GM23248 (cell line): ENCODE data around the gene SCN9A. TPM values are rescaled to one million over a fixed set of nuclear protein-coding genes. Genes with fewer than 3 reads are reported as not detected.
A peak's percentile ranks its signal among the peaks of the same experiment; 100 is the strongest.

Experiments
- DNase-seq: peaks from one replicate; pipeline ENCODE4 v3.0.0-alpha.2; 2015
- H2AFZ ChIP-seq: fragments of 200-600 bp; sonication (generic); 2 replicates; pipeline ENCODE4 v1.6.1; 2016; ENCODE audit warnings: antibody characterized with exemption
- H3F3A ChIP-seq: fragments of 200-600 bp; sonication (generic); 2 replicates; pipeline ENCODE4 v1.6.1; 2016; ENCODE audit warnings: mild to moderate bottlenecking, antibody characterized with exemption, mixed run types; ENCODE audit not compliant: insufficient read depth
- H3K27ac ChIP-seq: fragments of 200-600 bp; sonication (generic); 2 replicates; pipeline ENCODE4 v1.5.1; 2016; ENCODE audit warnings: mild to moderate bottlenecking
- H3K27me3 ChIP-seq: fragments of 200-600 bp; sonication (generic); replicated peaks from 2 replicates; pipeline ENCODE4 v1.6.1; 2016; ENCODE audit warnings: mild to moderate bottlenecking; ENCODE audit not compliant: insufficient read depth
- H3K36me3 ChIP-seq: fragments of 200-600 bp; sonication (generic); 2 replicates; pipeline ENCODE4 v1.6.1; 2016; ENCODE audit warnings: low read depth, mild to moderate bottlenecking
- H3K4me1 ChIP-seq: fragments of 200-600 bp; sonication (generic); 2 replicates; pipeline ENCODE4 v1.6.1; 2016; ENCODE audit warnings: mild to moderate bottlenecking; ENCODE audit not compliant: insufficient read depth
- H3K4me2 ChIP-seq: fragments of 200-600 bp; sonication (generic); one replicate; pipeline ENCODE4 v1.6.1; 2016; ENCODE audit warnings: mild to moderate bottlenecking; ENCODE audit not compliant: unreplicated experiment
- H3K4me3 ChIP-seq: fragments of 200-600 bp; sonication (generic); 2 replicates; pipeline ENCODE4 v1.5.1; 2016; ENCODE audit warnings: mild to moderate bottlenecking
- H3K79me2 ChIP-seq: fragments of 200-600 bp; sonication (generic); 2 replicates; pipeline ENCODE4 v1.6.1; 2016; ENCODE audit warnings: mild to moderate bottlenecking; ENCODE audit not compliant: insufficient read depth
- H3K9ac ChIP-seq: fragments of 200-600 bp; sonication (generic); 2 replicates; pipeline ENCODE4 v1.6.1; 2016; ENCODE audit warnings: mild to moderate bottlenecking
- H3K9me2 ChIP-seq: fragments of 200-600 bp; sonication (generic); 2 replicates; pipeline ENCODE4 v1.6.1; 2016; ENCODE audit warnings: mixed run types, mild to moderate bottlenecking, moderate library complexity; ENCODE audit not compliant: insufficient read depth
- H3K9me3 ChIP-seq: fragments of 200-600 bp; sonication (generic); one replicate; pipeline ENCODE4 v1.6.1; 2017; ENCODE audit warnings: low read depth
- H4K20me1 ChIP-seq: fragments of 200-600 bp; sonication (generic); 2 replicates; pipeline ENCODE4 v1.6.0; 2016; ENCODE audit not compliant: insufficient read depth
- EZH2 ChIP-seq: fragments of 200-600 bp; sonication (generic); IDR thresholded peaks from 2 replicates; pipeline ENCODE4 v1.6.1; 2018; ENCODE audit warnings: antibody characterized with exemption, mild to moderate bottlenecking; ENCODE audit not compliant: insufficient read depth, poor library complexity, severe bottlenecking
- EZH2phosphoT487 ChIP-seq: fragments of 200-600 bp; sonication (generic); IDR thresholded peaks from 2 replicates; pipeline ENCODE4 v1.6.1; 2018; ENCODE audit warnings: antibody characterized with exemption, moderate library complexity, mild to moderate bottlenecking, low read depth; ENCODE audit not compliant: insufficient read depth
- WGBS, 2 experiments: methylation state at CpG; one replicate each; pipeline ENCODE4 v1.1.6; 2015 to 2017; ENCODE audit warnings: low lambda C conversion rate in 2 of 2, low coverage in 1 of 2; ENCODE audit errors: missing lambda C conversion rate in 2 of 2; 5-methylcytosine and 5-hydroxymethylcytosine counted together
- in situ Hi-C: fragments of 300-500 bp; cut with MboI; formaldehyde crosslinking; loops from 2 replicates; pipeline ENCODE4 v1.15.0; 2020
- polyA plus RNA-seq: library from polyadenylated mRNA; unstranded; fragments of >200 nt; fragmentation: Nextera tagmentation; extraction: Ambion mirVana; gene quantifications from 2 replicates; pipeline ENCODE4 v1.2.1, GENCODE V29; 2016
- total RNA-seq: library from RNA; depleted of rRNA; stranded (reverse); fragments of >200 nt; shearing (Covaris generic); gene quantifications from 2 replicates; pipeline ENCODE4 v1.2.3, GENCODE V29; 2014

The SCN9A gene
- total and polyA plus RNA-seq, 2 experiments from 2014 or later = 7.2 to 8.3 TPM

DNA sequence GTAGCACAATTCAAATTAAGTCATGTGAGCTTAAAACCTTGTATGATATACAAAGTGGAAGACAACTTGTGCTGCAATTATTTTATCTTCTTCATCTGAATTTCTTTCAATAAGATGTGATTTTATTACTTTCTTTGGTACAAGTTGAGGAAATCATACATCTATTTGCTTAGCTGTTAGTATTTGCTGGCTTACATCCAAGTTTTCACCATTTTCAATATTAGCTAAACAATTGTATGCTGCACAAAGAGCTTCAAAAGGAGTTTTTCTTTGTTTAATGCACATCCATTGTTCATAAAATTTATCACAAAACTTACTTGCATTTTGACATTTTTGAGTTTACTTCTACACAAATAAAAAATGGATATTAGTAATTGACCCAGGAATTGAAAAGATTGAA lies 40.9 kb downstream of the SCN9A start:
- no peak overlapping the region for H3K4me2 ChIP-seq
- no peaks in the 10 kb centered on the region for H4K20me1 ChIP-seq
- TF ChIP-seq EZH2 = no peak
- TF ChIP-seq EZH2phosphoT487 = no peak
- in situ Hi-C loops = no loop called here
- no peak overlapping the region for H2AFZ ChIP-seq
- peaks cover 16% of the 10 kb centered on the region; the same call in 1 of the 2 replicates for H3F3A ChIP-seq
- peaks cover 14% of the 10 kb centered on the region for H3K4me1 ChIP-seq
- no peaks in the 10 kb centered on the region for H3K27me3 ChIP-seq
- no peaks in the 10 kb centered on the region for H3K79me2 ChIP-seq
- no peak overlapping the region for H3K9ac ChIP-seq
- H3K9me2 ChIP-seq = 0 out of 2 replicates have a peak, but pooled peaks cover 3% of the 10 kb centered on the region
- no peak for DNase-seq
- no peaks in the 10 kb centered on the region for H3K36me3 ChIP-seq
- H3K9me3 ChIP-seq = no peaks in the 10 kb centered on the region
- H3K4me3 ChIP-seq = no peak overlapping the region
- no peak overlapping the region for H3K27ac ChIP-seq

- Histone ChIP-seq H3K27ac (no peak overlapping the region), H3K9ac (no peak overlapping the region), H3K9me2 (0 out of 2 replicates have a peak, but pooled peaks cover 3% of the 10 kb centered on the region), H4K20me1 (no peaks in the 10 kb centered on the region), H3K4me1 (peaks cover 14% of the 10 kb centered on the region), H3F3A (peaks cover 16% of the 10 kb centered on the region; the same call in 1 of the 2 replicates), H2AFZ (no peak overlapping the region), H3K36me3 (no peaks in the 10 kb centered on the region), H3K79me2 (no peaks in the 10 kb centered on the region), H3K9me3 (no peaks in the 10 kb centered on the region), H3K4me2 (no peak overlapping the region), H3K4me3 (no peak overlapping the region), H3K27me3 (no peaks in the 10 kb centered on the region)
- DNase-seq = peak; percentile 59
- no peak for TF ChIP-seq EZH2
- TF ChIP-seq EZH2phosphoT487 = no peak
- in situ Hi-C loops = no loop called here
- 59 to 69% methylated on average over 2 of the region's 2 CpGs for WGBS, 2 experiments
Measured at GRCh38 chr2:166333801-166334200, 41.9 kb downstream of the SCN9A start.

DNA sequence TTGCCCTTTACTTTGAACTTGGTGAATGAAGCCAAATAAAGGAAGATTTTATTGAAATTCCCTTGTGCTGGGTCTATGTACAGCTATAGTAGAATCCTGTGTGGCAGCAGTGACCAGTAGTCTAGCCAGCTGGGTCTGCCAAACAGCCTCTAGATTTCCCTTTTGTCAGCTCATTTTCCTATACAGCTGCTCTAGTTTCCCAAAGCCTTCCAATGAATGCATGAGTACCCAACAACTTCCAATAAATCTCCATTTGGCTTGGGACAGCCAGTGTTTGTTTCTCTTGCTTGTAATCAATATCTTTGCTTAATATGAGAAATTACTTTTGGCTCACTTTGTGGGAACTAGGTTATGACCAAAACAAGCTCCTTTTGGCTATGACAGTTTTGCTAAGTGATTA lies 43.6 kb downstream of the SCN9A start:
- H3K9me3 ChIP-seq = no peaks in the 10 kb centered on the region
- peaks cover 14% of the 10 kb centered on the region for H3K4me1 ChIP-seq
- H3K27ac ChIP-seq = no peak overlapping the region

GRCh38 chr2:166331468-166331867 lies 44.3 kb downstream of the SCN9A start:
- no peak overlapping the region for H3K27ac ChIP-seq
- H3K4me3 ChIP-seq = no peak overlapping the region
- H3K9ac ChIP-seq = no peak overlapping the region
- no peaks in the 10 kb centered on the region for H3K36me3 ChIP-seq
- H3K9me2 ChIP-seq = 0 out of 2 replicates have a peak, but pooled peaks cover 3% of the 10 kb centered on the region
- H3K27me3 ChIP-seq = no peaks in the 10 kb centered on the region
- no peaks in the 10 kb centered on the region for H3K79me2 ChIP-seq
- H4K20me1 ChIP-seq = no peaks in the 10 kb centered on the region
- H3K4me1 ChIP-seq = peaks cover 14% of the 10 kb centered on the region
- 90 to 100% methylated on average over 1 of the region's 1 CpG for WGBS, 2 experiments
- H3K4me2 ChIP-seq = no peak overlapping the region
- in situ Hi-C loops = no loop called here
- no peaks in the 10 kb centered on the region for H3K9me3 ChIP-seq
- TF ChIP-seq EZH2 (no peak), EZH2phosphoT487 (no peak)
- no peak overlapping the region for H2AFZ ChIP-seq
- peaks cover 16% of the 10 kb centered on the region; the same call in 1 of the 2 replicates for H3F3A ChIP-seq
- DNase-seq = no peak

More for the DNA sequence above, 43.6 kb downstream of the SCN9A start:
- no peak overlapping the region for H3K9ac ChIP-seq
- H3K9me2 ChIP-seq = 0 out of 2 replicates have a peak, but pooled peaks cover 3% of the 10 kb centered on the region
- in situ Hi-C loops = no loop called here
- H2AFZ ChIP-seq = no peak overlapping the region
- no peaks in the 10 kb centered on the region for H3K36me3 ChIP-seq
- no peak overlapping the region for H3K4me2 ChIP-seq
- no peak for DNase-seq
- no peak for TF ChIP-seq EZH2phosphoT487
- TF ChIP-seq EZH2 = no peak
- H4K20me1 ChIP-seq = no peaks in the 10 kb centered on the region
- H3K4me3 ChIP-seq = no peak overlapping the region
- peaks cover 16% of the 10 kb centered on the region; the same call in 1 of the 2 replicates for H3F3A ChIP-seq
- H3K79me2 ChIP-seq = no peaks in the 10 kb centered on the region
- H3K27me3 ChIP-seq = no peaks in the 10 kb centered on the region

GRCh38 chr2:166329465-166329864 lies 46.3 kb downstream of the SCN9A start:
- DNase-seq = no peak
- TF ChIP-seq EZH2 (no peak), EZH2phosphoT487 (no peak)
- no peak overlapping the region for H3K4me2 ChIP-seq
- in situ Hi-C loops = no loop called here
- H3K79me2 ChIP-seq = no peaks in the 10 kb centered on the region
- H3K27ac ChIP-seq = no peak overlapping the region
- no peak overlapping the region for H3K4me3 ChIP-seq
- peaks cover 13% of the 10 kb centered on the region for H3K4me1 ChIP-seq
- no peak overlapping the region for H3K9ac ChIP-seq
- H3K9me3 ChIP-seq = no peaks in the 10 kb centered on the region
- H4K20me1 ChIP-seq = no peaks in the 10 kb centered on the region
- no peaks in the 10 kb centered on the region for H3K27me3 ChIP-seq
- no peak overlapping the region for H2AFZ ChIP-seq
- peaks cover 14% of the 10 kb centered on the region; the same call in 1 of the 2 replicates for H3F3A ChIP-seq
- H3K36me3 ChIP-seq = no peaks in the 10 kb centered on the region
- H3K9me2 ChIP-seq = 0 out of 2 replicates have a peak, but pooled peaks cover 3% of the 10 kb centered on the region
